Measurements from ENCODE around the gene HPSE2.

HPSE2 gene

GRCh38 chr10:98446151-98446660 lies 789.4 kb downstream of the HPSE2 start:
- peak overlapping the region; percentile 62 for H3K4me3 ChIP-seq (ENCODE audit: low read depth, low read length)

- no peak overlapping the region for H3K4me3 ChIP-seq (ENCODE audit: low read depth, low read length)
Observed at GRCh38 chr10:98445200-98445812, 790.3 kb downstream of the HPSE2 start.

GRCh38 chr10:98444314-98445006 lies 791.2 kb downstream of the HPSE2 start:
- H3K4me3 ChIP-seq (ENCODE audit: low read depth, low read length) = no peak overlapping the region

- no peak overlapping the region for H3K4me3 ChIP-seq (ENCODE audit: low read depth, low read length)
Observed at GRCh38 chr10:98438715-98439114, 796.9 kb downstream of the HPSE2 start.

- H3K4me3 ChIP-seq (ENCODE audit: low read depth, low read length) = no peak overlapping the region
Observed at GRCh38 chr10:98436704-98437103, 798.9 kb downstream of the HPSE2 start.

GRCh38 chr10:98435178-98435577 lies 800.5 kb downstream of the HPSE2 start:
- H3K4me3 ChIP-seq (ENCODE audit: low read depth, low read length) = no peak overlapping the region

- H3K4me3 ChIP-seq (ENCODE audit: low read depth, low read length) = no peak overlapping the region
Observed at GRCh38 chr10:98433881-98434732, 801.5 kb downstream of the HPSE2 start.

GRCh38 chr10:98433371-98433770 lies 802.3 kb downstream of the HPSE2 start:
- H3K4me3 ChIP-seq (ENCODE audit: low read depth, low read length) = no peak overlapping the region

- no peak overlapping the region for H3K4me3 ChIP-seq (ENCODE audit: low read depth, low read length)
Observed at GRCh38 chr10:98432330-98432729, 803.3 kb downstream of the HPSE2 start.

GRCh38 chr10:98431016-98431415 lies 804.6 kb downstream of the HPSE2 start:
- no peak overlapping the region for H3K4me3 ChIP-seq (ENCODE audit: low read depth, low read length)

- H3K4me3 ChIP-seq (ENCODE audit: low read depth, low read length) = no peak overlapping the region
Observed at GRCh38 chr10:98430427-98430826, 805.2 kb downstream of the HPSE2 start.

- no peak overlapping the region for H3K4me3 ChIP-seq (ENCODE audit: low read depth, low read length)
Observed at GRCh38 chr10:98429320-98430072, 806.2 kb downstream of the HPSE2 start.

- H3K4me3 ChIP-seq (ENCODE audit: low read depth, low read length) = no peak overlapping the region
Observed at GRCh38 chr10:98427011-98427515, 808.6 kb downstream of the HPSE2 start.

- no peak overlapping the region for H3K4me3 ChIP-seq (ENCODE audit: low read depth, low read length)
Observed at GRCh38 chr10:98425511-98426352, 809.9 kb downstream of the HPSE2 start.

- no peak overlapping the region for H3K4me3 ChIP-seq (ENCODE audit: low read depth, low read length)
Observed at GRCh38 chr10:98424295-98425254, 811.1 kb downstream of the HPSE2 start.

GRCh38 chr10:98423691-98424120 lies 811.9 kb downstream of the HPSE2 start:
- H3K4me3 ChIP-seq (ENCODE audit: low read depth, low read length) = no peak overlapping the region

GRCh38 chr10:98422182-98422581 lies 813.5 kb downstream of the HPSE2 start:
- no peak overlapping the region for H3K4me3 ChIP-seq (ENCODE audit: low read depth, low read length)

GRCh38 chr10:98420786-98421185 lies 814.9 kb downstream of the HPSE2 start:
- no peak overlapping the region for H3K4me3 ChIP-seq (ENCODE audit: low read depth, low read length)
